Fibroblast of the aortic adventitia (primary cell): ENCODE data around the gene DUS3L. TPM values are rescaled to one million over a fixed set of nuclear protein-coding genes. Genes with fewer than 3 reads are reported as not detected.

Experiments used
- DNase-seq: peaks from one replicate; pipeline ENCODE4 v3.0.0-alpha.2; 2010; ENCODE audit warnings: low read depth
- H3K4me3 ChIP-seq: 2 replicates; pipeline ENCODE4 v1.5.1; 2011; ENCODE audit warnings: low read depth, mild to moderate bottlenecking, control low read depth, low read length, moderate library complexity
- CTCF ChIP-seq: IDR thresholded peaks from 2 replicates; pipeline ENCODE4 v1.5.1; 2011; ENCODE audit warnings: mild to moderate bottlenecking, low read length, control low read depth, inconsistent platforms; ENCODE audit not compliant: insufficient read depth
- total RNA-seq: library from RNA; depleted of rRNA; stranded (reverse); fragments of >200 nt; gene quantifications from 2 replicates; pipeline ENCODE4 v1.2.3, GENCODE V29; 2012; ENCODE audit warnings: low replicate concordance

DUS3L gene
- total RNA-seq, 1 donor: 16.9 TPM

GRCh38 chr19:5743630-5744029, 47.3 kb downstream of the DUS3L start:
- TF ChIP-seq CTCF: no peak
- peak; percentile 7 for DNase-seq
- no peak overlapping the region for H3K4me3 ChIP-seq

DNA sequence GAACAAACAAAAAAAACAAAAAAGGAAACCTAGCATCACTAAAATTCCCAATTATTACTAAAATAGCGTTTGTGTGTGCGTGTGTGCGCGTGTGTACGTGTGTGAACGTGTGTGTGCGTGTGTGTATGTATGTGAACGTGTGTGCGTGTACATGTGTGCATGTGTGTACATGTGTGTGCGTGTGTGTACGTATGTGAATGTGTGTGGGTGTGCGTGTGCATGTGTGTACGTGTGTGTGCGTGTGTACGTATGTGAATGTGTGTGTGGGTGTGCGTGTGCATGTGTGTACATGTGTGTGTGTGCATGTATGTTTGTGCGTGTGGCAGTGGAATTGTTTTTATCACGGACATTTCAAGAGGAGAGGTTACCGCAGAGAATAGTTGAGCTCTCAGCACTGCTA, 48.9 kb downstream of the DUS3L start:
- no peak for TF ChIP-seq CTCF
- no peak overlapping the region for H3K4me3 ChIP-seq
- no peak for DNase-seq

DNA sequence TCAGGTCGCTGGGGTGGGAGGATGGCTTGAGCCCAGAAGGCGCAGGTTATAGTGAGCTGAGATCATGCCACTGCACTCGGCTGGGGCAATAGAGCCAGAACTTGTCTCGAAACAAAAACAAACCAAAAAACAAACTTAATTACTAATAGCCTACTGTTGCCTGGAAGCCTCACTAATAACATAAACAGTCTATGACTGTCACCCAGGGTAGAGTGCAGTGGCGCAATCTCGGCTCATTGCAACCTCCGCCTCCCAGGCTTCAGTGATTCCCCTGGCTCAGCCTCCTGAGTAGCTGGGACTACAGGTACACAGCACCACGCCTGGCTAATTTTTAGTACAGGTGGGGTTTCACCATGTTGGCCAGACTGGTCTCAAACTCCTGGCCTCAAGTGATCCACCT, 52.5 kb downstream of the DUS3L start:
- no peak for DNase-seq
- no peak overlapping the region for H3K4me3 ChIP-seq
- TF ChIP-seq CTCF: no peak

Other genes with a start within 250 kb of the DUS3L start
- gene TINCR, start 223.2 kb downstream of the DUS3L start, total RNA-seq: 0.08 TPM in 1 of 2 replicates, not detected in the other
- 36.7 and 39.9 TPM in 2 replicates for gene SAFB2, start 168.4 kb downstream of the DUS3L start, total RNA-seq
- 43.5 and 92.9 TPM in 2 replicates for gene SAFB, start 168.1 kb downstream of the DUS3L start, total RNA-seq
- gene MICOS13, start 110.6 kb downstream of the DUS3L start, total RNA-seq: 15.4 and 31.1 TPM in 2 replicates
- 10.8 and 17.2 TPM in 2 replicates for gene HSD11B1L, start 110.1 kb downstream of the DUS3L start, total RNA-seq
- gene RPL36, start 100.9 kb downstream of the DUS3L start, total RNA-seq: 87.7 and 296 TPM in 2 replicates
- gene LONP1, start 71.0 kb downstream of the DUS3L start, total RNA-seq: 80.3 and 130 TPM in 2 replicates
- not detected in 2 replicates for gene CATSPERD, start 70.5 kb downstream of the DUS3L start, total RNA-seq
- 0.09 and 1.1 TPM in 2 replicates for gene PRR22, start 6.4 kb downstream of the DUS3L start, total RNA-seq
- gene NRTN, start 13.9 kb upstream of the DUS3L start, total RNA-seq: 0.09 TPM in 1 of 2 replicates, not detected in the other
- not detected in 2 replicates for gene FUT6, start 48.5 kb upstream of the DUS3L start, total RNA-seq
- not detected in 2 replicates for gene FUT3, start 60.3 kb upstream of the DUS3L start, total RNA-seq
- gene FUT5, start 79.4 kb upstream of the DUS3L start, total RNA-seq: not detected in 2 replicates
- 172 and 261 TPM in 2 replicates for gene NDUFA11, start 112.6 kb upstream of the DUS3L start, total RNA-seq
- gene VMAC, start 113.7 kb upstream of the DUS3L start, total RNA-seq: 3.2 and 5.6 TPM in 2 replicates
- gene CAPS, start 123.1 kb upstream of the DUS3L start, total RNA-seq: 3.5 and 8.5 TPM in 2 replicates
- gene RANBP3, start 187.0 kb upstream of the DUS3L start, total RNA-seq: 41.4 and 58.0 TPM in 2 replicates